Non-pigmented ciliary epithelial cell (primary cell): ENCODE data around the gene PTTG1IP.

Source experiments
- DNase-seq: peaks from one replicate; pipeline ENCODE4 v3.0.0-alpha.2; 2010; ENCODE audit warnings: low read depth

Gene PTTG1IP

GRCh38 chr21:44820851-44821250 is 52.6 kb downstream of the PTTG1IP start:
- DNase-seq = no peak

- DNase-seq = no peak
These were observed 53.9 kb downstream of the PTTG1IP start for GRCh38 chr21:44819283-44820243.

- no peak for DNase-seq
These were observed 54.9 kb downstream of the PTTG1IP start for GRCh38 chr21:44818640-44819011.

DNA sequence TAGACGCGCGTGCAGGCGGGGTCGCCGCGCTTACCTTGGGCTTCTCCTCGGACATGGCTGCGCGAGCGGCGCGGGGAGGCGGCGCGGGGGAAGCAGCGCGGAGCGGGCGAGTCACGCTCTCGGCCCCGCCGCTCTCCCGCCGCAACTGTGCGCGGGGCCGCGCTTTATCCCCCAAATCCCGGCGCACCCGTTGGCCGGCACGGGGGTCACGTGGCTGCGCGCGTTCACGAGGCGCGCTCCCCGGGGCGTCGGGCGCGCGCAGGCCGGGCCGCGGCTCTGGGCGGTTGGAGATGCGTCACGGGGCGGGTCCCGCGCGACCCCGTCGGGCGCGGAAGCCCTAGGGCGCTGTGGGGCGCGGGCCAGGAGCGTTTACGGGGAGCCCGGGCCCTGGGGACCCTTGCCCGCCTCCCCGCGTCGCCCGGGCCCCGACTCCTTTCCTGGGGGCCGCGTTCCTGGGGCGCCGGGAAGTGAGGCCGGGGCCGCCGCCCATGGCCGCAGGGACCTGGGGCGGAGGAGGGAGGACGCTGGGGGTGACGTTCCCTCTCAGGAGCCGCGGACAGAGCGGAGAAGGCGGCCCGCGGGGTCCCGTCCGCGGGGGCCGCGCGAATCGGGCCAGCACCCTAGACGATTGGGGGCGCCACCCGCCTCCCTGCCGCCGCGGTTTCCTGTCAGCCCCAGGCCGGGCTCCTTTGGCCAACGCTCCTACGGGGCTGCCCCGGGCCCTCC is 55.4 kb downstream of the PTTG1IP start, which contains the start of gene SUMO3:
SUMO3 (minus strand) TSS at position 149 of the 726 bp plus-strand sequence; CDS start at position 55, 94 bp downstream.
- no peak for DNase-seq

DNA sequence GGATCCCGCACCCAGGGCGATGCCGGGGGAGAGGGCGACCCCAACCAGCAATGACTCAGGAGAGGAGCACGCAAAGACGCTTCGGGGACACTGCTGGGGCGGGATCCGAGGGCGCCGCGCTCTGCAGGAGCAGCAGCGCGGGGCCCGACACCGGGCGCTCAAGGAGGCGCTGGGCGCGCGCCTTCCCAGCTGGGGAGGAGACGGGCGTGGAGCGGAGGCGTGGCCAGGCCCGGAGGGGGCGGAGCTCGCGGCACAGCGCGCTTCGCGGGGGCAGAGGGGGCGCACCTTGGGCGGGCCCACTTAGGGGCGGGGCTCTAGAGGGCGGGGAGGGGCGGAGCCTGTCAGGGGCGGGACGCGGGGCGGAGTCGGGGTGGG is 56.0 kb downstream of the PTTG1IP start:
- peak; percentile 51 for DNase-seq

- DNase-seq = no peak
These were observed 56.6 kb downstream of the PTTG1IP start for GRCh38 chr21:44816761-44817505.

DNA sequence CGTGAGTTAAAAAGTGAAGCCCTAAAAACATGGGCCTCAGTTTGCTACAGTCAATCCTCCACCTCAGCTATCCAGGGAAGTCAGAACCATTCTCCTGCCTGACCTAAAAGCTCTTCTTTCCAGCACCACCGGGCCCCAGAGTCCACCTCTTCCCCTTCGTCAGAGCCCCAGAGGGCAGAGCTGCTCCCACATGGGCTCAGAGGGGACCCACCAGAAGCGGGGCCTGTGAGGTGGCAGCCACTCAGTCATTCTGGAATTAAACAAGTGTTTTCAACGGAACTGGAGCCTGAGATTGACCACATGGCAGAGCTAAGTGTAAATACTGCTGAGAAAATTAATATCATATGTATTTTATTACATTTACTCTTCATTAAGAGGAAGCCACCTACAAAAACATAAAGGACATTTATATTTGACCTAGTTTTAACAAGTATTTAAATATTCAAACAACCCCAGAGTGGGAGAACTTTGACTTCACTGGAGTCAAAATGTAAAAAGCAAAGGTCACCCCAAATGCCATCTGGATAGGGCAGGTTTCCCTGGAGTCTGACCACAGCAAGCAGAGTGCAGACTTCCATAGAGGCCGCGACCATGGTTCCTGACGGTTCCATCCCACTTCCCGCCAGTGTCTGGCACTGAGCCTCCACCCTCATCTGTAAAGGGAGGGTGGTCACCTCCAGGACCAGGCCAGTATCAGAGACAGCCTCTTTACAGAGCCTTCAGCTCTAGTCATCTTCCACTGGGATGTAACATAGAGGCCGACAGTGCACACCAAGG is 57.5 kb downstream of the PTTG1IP start:
- DNase-seq = no peak

- no peak for DNase-seq
These were observed 58.3 kb downstream of the PTTG1IP start for GRCh38 chr21:44815225-44815624.

DNA sequence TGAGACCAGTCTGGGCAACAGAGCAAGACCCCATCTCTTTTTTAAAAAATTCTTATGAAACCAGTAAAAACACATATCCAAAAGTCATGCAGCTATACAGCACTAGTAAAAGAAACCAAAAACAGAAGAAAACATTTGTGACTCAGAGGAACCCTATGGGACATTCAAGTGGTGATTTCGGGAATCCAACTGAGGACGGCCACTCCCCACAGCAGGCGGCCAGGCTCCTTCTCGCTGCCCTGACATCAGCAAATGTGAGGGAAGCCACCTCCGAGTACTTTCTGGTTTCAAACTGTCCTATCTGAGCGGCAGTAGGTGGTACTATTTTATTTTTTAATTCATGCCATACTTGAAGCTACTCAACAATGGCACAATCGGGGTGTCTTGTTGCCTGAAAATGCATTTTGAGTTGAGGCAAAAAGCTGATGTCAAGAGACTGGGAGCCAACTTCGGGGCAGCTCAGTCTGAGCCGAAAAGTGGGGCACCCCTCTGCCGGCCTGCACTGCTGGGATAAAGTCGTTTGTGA is 58.9 kb downstream of the PTTG1IP start:
- DNase-seq = no peak

DNA sequence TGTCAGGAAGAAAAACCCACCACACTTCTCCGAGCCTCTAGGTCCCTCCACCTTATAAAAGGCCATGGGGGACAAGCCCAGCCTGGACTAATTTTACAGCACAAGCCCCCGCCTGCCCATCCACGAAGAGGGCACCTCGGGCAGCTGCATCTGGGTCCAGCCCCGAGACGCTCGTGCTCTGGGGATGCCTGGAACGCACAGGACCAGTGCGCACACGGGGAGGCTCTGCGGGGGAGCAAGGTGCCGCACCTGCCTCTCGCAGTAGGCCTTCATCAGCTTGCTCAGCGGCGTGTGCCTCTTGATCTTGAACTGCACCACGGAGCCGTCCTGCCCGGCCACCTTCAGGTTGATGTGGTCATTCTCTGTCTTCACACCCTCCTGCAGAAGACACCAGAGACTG is 59.8 kb downstream of the PTTG1IP start:
- no peak for DNase-seq

GRCh38 chr21:44813149-44813548 is 60.3 kb downstream of the PTTG1IP start:
- DNase-seq = no peak

DNA sequence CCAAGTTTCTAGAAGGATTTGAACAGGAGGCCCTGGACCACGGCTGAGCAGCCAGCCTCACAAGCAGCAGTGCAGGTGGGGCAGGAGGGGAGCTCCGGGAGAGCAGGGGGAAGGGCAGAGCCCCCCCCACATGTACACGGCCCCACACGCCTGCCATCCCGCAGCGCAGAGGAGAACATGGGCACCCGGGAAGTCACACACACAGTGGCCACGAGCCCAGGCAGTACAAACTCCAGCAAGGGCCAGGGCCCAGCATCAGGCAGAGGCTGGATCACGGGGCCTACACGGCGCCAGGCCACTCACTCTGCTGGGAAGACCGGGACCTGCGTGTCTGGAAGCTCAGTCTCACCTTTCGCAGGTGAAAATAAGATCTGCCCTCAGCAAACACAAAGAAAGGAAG is 60.9 kb downstream of the PTTG1IP start:
- no peak for DNase-seq

DNA sequence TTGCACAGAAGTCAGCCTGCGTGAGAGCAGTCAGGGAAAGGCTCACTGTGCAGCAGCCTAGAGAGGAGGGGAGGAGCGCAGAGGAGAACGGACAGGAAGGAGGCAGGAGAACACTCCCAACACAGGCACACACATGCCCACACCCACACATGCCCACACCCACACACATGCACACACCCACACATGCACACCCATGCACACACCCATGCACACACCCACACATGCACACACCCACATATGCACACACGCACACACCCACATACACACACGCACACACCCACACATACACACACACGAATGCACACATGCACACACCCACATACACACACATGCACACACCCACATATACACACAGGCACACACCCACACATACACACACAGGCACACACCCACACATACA is 62.7 kb downstream of the PTTG1IP start:
- no peak for DNase-seq

DNA sequence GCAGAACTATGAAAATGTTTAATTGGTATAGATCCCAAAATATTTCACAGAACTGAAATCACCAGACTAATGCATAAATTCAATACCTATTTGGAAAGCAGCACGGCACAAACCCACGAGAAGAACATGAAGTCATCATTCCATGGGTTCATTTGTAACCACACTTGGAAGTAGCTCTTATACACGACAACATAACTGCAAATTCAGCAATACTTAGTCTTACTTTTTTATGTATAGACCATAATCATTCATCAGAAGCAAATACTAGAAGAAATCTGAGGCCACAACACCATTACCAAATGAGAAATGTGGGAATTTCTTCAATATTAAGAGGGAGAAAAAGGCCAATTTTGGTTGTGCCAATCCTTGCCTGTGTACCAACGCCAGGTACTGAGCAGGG is 67.6 kb downstream of the PTTG1IP start:
- no peak for DNase-seq

DNA sequence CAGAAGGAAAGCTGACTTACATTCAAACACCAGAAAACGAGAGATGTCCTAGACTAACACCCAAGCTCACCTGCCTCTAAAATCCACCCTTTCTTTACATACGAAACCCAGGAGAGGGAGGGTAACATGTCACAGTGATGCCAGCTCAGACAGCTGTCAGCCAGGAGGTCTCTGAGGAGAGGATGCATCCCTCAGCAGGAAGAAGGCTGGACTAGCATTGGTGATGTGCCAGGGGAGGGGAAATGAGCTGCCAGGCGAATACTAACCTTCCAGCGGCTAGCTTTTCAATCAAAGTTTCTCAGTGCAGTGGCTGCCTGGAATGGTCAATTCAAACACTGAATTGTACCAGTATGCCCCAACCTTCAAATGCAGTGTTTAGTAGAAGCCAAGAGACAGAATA is 68.3 kb downstream of the PTTG1IP start:
- DNase-seq = no peak

DNA sequence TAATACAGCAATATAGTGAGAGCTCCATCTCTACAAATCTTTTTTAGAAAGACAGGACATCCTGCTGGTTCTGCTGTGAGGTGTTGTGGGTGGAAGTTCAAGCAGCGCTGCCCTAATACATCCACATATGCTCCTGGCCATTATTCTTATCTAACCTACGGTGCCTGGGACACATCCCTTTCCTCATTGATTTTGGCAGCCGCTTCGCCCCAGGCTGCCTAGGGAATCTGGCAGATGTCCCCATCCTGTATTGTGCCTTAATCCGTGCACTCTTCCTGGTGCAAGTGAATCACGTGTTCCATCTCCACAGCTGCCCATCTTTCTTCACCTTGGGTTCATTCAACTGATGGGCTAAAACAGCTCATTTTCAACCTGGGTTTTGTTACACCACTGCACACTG is 68.7 kb downstream of the PTTG1IP start:
- DNase-seq = no peak

GRCh38 chr21:44803651-44804050 is 69.8 kb downstream of the PTTG1IP start:
- DNase-seq = no peak

GRCh38 chr21:44802396-44803153 is 70.9 kb downstream of the PTTG1IP start:
- DNase-seq = no peak

DNA sequence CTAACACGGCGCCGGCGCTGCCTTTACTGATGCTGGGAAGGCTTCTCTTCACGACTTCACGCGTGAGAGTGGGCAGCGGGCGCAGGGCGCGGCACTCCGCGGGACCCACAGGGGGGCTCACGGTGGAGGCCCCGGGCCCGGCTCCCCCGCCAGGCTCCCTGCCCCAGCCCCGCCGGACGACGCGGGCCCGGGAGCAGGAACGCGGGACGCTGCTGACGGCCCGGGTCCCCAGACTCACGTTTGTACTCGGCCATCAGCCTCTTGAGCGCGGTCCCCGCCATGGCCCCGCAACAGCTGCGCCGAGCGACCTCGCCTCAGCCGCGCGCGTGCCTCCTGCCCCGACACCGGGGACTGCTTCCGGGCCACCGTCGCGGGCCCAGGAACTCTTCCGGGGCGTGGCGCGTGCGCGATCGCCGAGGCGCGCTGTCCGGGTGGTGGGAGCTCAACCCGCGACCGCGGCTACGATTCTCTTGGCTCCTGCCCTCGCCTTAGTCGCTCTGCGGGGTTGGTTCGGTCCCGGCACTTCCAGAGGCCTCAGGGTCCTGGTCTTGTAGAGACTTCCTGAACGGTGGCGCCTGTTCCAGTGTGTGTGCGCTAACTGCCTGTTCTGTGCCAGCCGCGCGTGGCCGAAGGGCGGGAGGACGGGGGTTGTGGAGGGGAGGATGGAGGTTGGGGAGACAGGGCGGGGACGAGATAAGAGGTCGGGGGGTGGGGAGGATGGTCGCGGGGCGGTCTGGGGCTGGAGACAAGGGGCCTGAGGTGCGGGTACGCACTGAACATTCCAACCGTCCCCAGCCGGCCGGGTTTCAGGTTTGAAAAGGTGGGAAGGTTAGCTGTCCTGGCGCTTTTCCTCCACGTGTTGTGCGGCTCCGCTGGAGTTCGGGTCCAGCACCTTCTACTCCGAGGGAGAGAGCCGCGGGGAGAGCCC is 71.8 kb downstream of the PTTG1IP start, which contains the start of gene UBE2G2:
UBE2G2 (minus strand) TSS at position 353 of the 928 bp plus-strand sequence; CDS start at position 281, 72 bp downstream.
- DNase-seq = no peak
